H1 (cell line): ENCODE measurements around the gene MEIS2. TPM values are rescaled to one million over a fixed set of nuclear protein-coding genes. Genes with fewer than 3 reads are reported as not detected.

ENCODE experiments used
- SP1 ChIP-seq: IDR thresholded peaks from 2 replicates; pipeline ENCODE4 v1.6.1; 2011; ENCODE audit warnings: low read depth, low read length
- polyA plus RNA-seq, 7 experiments: library from polyadenylated mRNA; depleted of rRNA in 3 of 7; stranded (reverse) in 5 of 7; unstranded in 2 of 7; fragments of >200 nt in 5 of 7; fragments of 200-250 nt in 2 of 7; gene quantifications; 1 replicate in 5 of 7; 2 replicates in 1 of 7; 4 replicates in 1 of 7; pipeline versions ENCODE4 v1.2.1 to v1.2.3, GENCODE V29; 2011 to 2013; ENCODE audit warnings: missing spikeins in 2 of 7, mixed read lengths in 2 of 7
- total RNA-seq: library from RNA; stranded (reverse); fragmentation: NEBNext Ultra II Directional; extraction: Animal tissue kit (Norgen Biotek cat#: 25700); gene quantifications from 2 replicates; pipeline ENCODE4 v1.2.1, GENCODE V29; 2021
- TF ChIP-seq, protein P1 (sequence below): IDR thresholded peaks from 2 replicates; pipeline ENCODE4 v1.6.1; 2011; ENCODE audit warnings: low read depth, mild to moderate bottlenecking, low read length; ENCODE audit not compliant: insufficient read depth
- TF ChIP-seq, protein P2 (sequence below): IDR thresholded peaks from 2 replicates; pipeline ENCODE4 v1.6.1; 2012; ENCODE audit warnings: low read length, inconsistent platforms

Gene MEIS2
- total and polyA plus RNA-seq, 2 of the 8 experiments (the other 6 are each of a cell fraction or from before 2014, with no cell fraction given) = 0.22 to 1.2 TPM

DNA sequence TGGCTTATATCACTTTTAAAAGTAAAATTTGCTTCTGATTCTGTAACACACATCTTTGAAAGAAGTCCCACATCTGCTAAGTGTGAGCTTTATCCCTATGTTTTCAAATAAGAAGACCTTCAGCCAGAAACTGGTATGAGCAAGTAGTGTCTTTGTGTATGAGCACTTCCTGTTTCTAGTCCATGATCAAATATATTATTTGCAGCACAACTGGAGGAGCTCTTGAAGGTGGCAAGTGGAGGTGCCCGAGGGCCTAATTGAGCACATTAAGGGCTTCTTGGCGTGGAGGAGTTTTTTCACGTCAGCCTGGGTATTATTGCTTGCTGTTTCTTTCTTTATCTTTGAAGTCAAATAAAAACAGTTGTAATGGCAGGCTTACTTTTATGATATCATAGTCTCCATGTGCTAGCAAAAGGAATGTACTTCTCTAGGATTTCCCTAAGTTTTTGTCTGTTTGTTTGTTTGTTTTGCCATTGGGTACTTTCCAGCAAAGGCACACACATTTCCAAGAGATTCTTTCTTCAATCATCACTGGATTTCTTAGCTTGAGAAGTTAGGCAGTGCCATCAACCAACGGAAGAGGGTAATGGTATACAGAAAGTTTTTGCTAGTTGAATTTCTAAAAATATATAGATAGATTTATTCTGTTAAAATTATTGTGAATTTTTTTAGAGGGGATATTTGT, 68.1 kb downstream of the MEIS2 start (continued):
- TF ChIP-seq, protein P1, sequence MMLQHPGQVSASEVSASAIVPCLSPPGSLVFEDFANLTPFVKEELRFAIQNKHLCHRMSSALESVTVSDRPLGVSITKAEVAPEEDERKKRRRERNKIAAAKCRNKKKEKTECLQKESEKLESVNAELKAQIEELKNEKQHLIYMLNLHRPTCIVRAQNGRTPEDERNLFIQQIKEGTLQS = no peak
- no peak for TF ChIP-seq SP1
- TF ChIP-seq, protein P2, sequence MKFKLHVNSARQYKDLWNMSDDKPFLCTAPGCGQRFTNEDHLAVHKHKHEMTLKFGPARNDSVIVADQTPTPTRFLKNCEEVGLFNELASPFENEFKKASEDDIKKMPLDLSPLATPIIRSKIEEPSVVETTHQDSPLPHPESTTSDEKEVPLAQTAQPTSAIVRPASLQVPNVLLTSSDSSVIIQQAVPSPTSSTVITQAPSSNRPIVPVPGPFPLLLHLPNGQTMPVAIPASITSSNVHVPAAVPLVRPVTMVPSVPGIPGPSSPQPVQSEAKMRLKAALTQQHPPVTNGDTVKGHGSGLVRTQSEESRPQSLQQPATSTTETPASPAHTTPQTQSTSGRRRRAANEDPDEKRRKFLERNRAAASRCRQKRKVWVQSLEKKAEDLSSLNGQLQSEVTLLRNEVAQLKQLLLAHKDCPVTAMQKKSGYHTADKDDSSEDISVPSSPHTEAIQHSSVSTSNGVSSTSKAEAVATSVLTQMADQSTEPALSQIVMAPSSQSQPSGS = no peak
